HS-5 (cell line): ENCODE data around the gene NECTIN3.

Source experiments
- DNase-seq: peaks from one replicate; pipeline ENCODE4 v3.0.0-alpha.2; 2012; ENCODE audit warnings: low read depth

Gene NECTIN3

GRCh38 chr3:111071257-111072030 is at the start of gene NECTIN3:
Gene NECTIN3, plus strand, starts transcription at chr3:111071816. Its CDS starts 202 bp downstream, at chr3:111072018.
- DNase-seq, result peak; percentile 95

- no peak for DNase-seq
Measured at GRCh38 chr3:111027868-111028267, 43.7 kb upstream of the NECTIN3 start.

GRCh38 chr3:111031538-111031937 is 40.1 kb upstream of the NECTIN3 start:
- no peak for DNase-seq

- no peak for DNase-seq
Measured at GRCh38 chr3:111032677-111033076, 38.9 kb upstream of the NECTIN3 start.

GRCh38 chr3:111033470-111034050 is 38.1 kb upstream of the NECTIN3 start:
- DNase-seq, result no peak

- DNase-seq, result no peak
Measured at GRCh38 chr3:111035316-111035715, 36.3 kb upstream of the NECTIN3 start.

- no peak for DNase-seq
Measured at GRCh38 chr3:111035902-111036301, 35.7 kb upstream of the NECTIN3 start.

GRCh38 chr3:111040959-111041358 is 30.7 kb upstream of the NECTIN3 start:
- DNase-seq, result no peak

- DNase-seq, result no peak
Measured at GRCh38 chr3:111045564-111045963, 26.1 kb upstream of the NECTIN3 start.

GRCh38 chr3:111047042-111047441 is 24.6 kb upstream of the NECTIN3 start:
- DNase-seq, result no peak

- no peak for DNase-seq
Measured at GRCh38 chr3:111047812-111048435, 23.7 kb upstream of the NECTIN3 start.

- no peak for DNase-seq
Measured at GRCh38 chr3:111051354-111051753, 20.3 kb upstream of the NECTIN3 start.

- DNase-seq, result no peak
Measured at GRCh38 chr3:111068574-111068973, 3.0 kb upstream of the NECTIN3 start.

GRCh38 chr3:111069974-111070771 is 1.4 kb upstream of the NECTIN3 start:
- DNase-seq, result no peak

GRCh38 chr3:111070772-111071256 is 802 bp upstream of the NECTIN3 start:
- DNase-seq, result no peak

GRCh38 chr3:111072031-111072921 is 660 bp downstream of the NECTIN3 start:
- DNase-seq, result no peak

- no peak for DNase-seq
Measured at GRCh38 chr3:111073218-111073617, 1.6 kb downstream of the NECTIN3 start.

GRCh38 chr3:111076732-111077131 is 5.1 kb downstream of the NECTIN3 start:
- no peak for DNase-seq

GRCh38 chr3:111077369-111077768 is 5.8 kb downstream of the NECTIN3 start:
- no peak for DNase-seq

GRCh38 chr3:111080413-111080812 is 8.8 kb downstream of the NECTIN3 start:
- peak; percentile 72 for DNase-seq

GRCh38 chr3:111081008-111081545 is 9.5 kb downstream of the NECTIN3 start:
- no peak for DNase-seq
